Measurements from ENCODE around the gene ZNF473. TPM values are rescaled to one million over a fixed set of nuclear protein-coding genes. Genes with fewer than 3 reads are reported as not detected.

ZNF473 gene
- total RNA-seq: 5.8 and 6.5 TPM in 2 replicates

GRCh38 chr19:50025794-50026549 is at the start of gene ZNF473:
ZNF473 (plus strand) TSS chr19:50026005; CDS start chr19:50031083, 5,078 bp downstream.

DNA sequence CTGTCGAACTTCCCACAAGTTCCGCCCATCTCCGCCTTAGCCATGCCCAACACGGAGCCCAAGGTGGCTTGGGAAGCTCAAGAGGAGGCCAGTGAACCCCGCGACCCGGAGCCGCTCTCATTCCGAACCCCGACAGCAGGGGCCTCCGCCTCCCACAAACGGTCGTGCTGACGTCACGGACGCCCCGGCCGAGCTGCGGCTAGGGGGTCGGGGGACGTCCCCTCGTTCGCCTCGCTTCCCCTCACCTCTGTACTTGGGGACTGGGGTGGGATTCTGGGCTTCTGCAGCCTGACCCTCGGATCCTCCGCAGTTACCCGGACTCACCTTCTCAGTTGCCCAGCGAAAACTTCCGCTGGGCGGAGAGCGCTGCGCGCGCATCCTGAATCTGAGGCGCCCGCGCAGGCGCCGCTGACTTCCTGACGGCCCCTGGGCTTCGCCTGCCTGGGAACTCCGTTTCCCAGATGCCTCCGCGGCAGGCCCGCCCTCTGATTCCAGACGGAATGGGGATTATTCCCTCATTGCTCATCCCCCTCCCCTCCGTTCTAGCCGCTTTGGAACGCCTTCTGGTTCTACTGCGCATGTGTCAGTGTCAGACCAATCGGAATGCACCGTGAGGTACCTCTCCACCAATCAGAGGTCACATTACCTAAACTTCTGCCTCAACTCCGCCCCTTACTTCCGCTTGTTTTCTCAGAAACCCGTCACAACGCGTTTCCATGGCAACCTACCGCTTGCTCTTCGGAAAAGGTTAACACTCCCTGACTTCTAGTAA is 597 bp upstream of the ZNF473 start, which contains the start of gene VRK3:
Gene VRK3, minus strand, starts transcription at position 351 of the 772 bp plus-strand sequence. CDS start 9,210 bp downstream, outside the sequence.

Other genes with a start within 250 kb of the ZNF473 start
- gene FUZ, start 212.7 kb upstream of the ZNF473 start, total RNA-seq: 10.4 and 16.1 TPM in 2 replicates
- gene MED25, start 207.7 kb upstream of the ZNF473 start, total RNA-seq: 28.9 and 32.4 TPM in 2 replicates
- 58.5 and 74.6 TPM in 2 replicates for gene PTOV1, start 174.8 kb upstream of the ZNF473 start, total RNA-seq
- gene PNKP, start 158.4 kb upstream of the ZNF473 start, total RNA-seq: 40.2 and 40.4 TPM in 2 replicates
- 9.8 and 13.5 TPM in 2 replicates for gene AKT1S1, start 148.7 kb upstream of the ZNF473 start, total RNA-seq
- gene TBC1D17, start 148.3 kb upstream of the ZNF473 start, total RNA-seq: 10.1 and 16.1 TPM in 2 replicates
- gene IL4I1, start 129.1 kb upstream of the ZNF473 start, total RNA-seq: 2.1 TPM in 2 replicates
- 4.5 and 4.8 TPM in 2 replicates for gene ATF5, start 96.8 kb upstream of the ZNF473 start, total RNA-seq
- gene NUP62, start 96.5 kb upstream of the ZNF473 start, total RNA-seq: 19.6 and 36.5 TPM in 2 replicates
- not detected in 2 replicates for gene SIGLEC11, start 64.8 kb upstream of the ZNF473 start, total RNA-seq
- gene VRK3, start 633 bp upstream of the ZNF473 start, total RNA-seq: 21.4 and 22.9 TPM in 2 replicates
- gene IZUMO2, start 137.3 kb downstream of the ZNF473 start, total RNA-seq: not detected in 2 replicates
- gene MYH14, start 177.6 kb downstream of the ZNF473 start, total RNA-seq: under 0.01 TPM in 1 of 2 replicates, not detected in the other